K562 (cell line): ENCODE measurements around the gene FAM180B. TPM values are rescaled to one million over a fixed set of nuclear protein-coding genes. Genes with fewer than 3 reads are reported as not detected.

Source experiments
- BCL6 ChIP-seq: fragments of 250-450 bp; sonication (Bioruptor Pico); IDR thresholded peaks from 2 replicates; pipeline ENCODE4 v1.4.0; 2020
- CBFA2T3 ChIP-seq: fragments of 450-650 bp; IDR thresholded peaks from 2 replicates; pipeline ENCODE4 v1.6.1; 2017
- CBX2 ChIP-seq: fragments of 200-600 bp; sonication (generic); IDR thresholded peaks from one replicate; pipeline ENCODE4 v1.6.1; 2012; ENCODE audit warnings: mild to moderate bottlenecking, low read length, inconsistent platforms; ENCODE audit not compliant: insufficient read depth, poor library complexity, severe bottlenecking
- DDX20 ChIP-seq: fragments of 450-650 bp; IDR thresholded peaks from 2 replicates; pipeline ENCODE4 v1.6.1; 2016; ENCODE audit warnings: missing genetic modification characterization, low read depth, mild to moderate bottlenecking, missing compliant biosample characterization, moderate library complexity
- E2F3 ChIP-seq: fragments of 250-450 bp; sonication (Bioruptor Pico); IDR thresholded peaks from 2 replicates; pipeline ENCODE4 v1.4.0; 2020; ENCODE audit warnings: mild to moderate bottlenecking
- E4F1 ChIP-seq: fragments of 250-450 bp; sonication (Bioruptor Pico); IDR thresholded peaks from 2 replicates; pipeline ENCODE4 v1.5.0; 2021; ENCODE audit warnings: mild to moderate bottlenecking, borderline replicate concordance
- ESRRA ChIP-seq: fragments of 450-650 bp; IDR thresholded peaks from 2 replicates; pipeline ENCODE4 v1.6.1; 2014; ENCODE audit warnings: low read depth, mild to moderate bottlenecking, moderate library complexity, borderline replicate concordance
- FOXK1 ChIP-seq: sonication (generic); formaldehyde crosslinking; IDR thresholded peaks from 2 replicates; pipeline ENCODE4 v1.8.0; 2022; ENCODE audit warnings: missing genetic modification reagents, mild to moderate bottlenecking, borderline replicate concordance
- JUNB ChIP-seq: fragments of 450-650 bp; formaldehyde crosslinking; conservative IDR thresholded peaks from 2 replicates; pipeline ENCODE4 v1.4.0; 2020; ENCODE audit warnings: mild to moderate bottlenecking
- MITF ChIP-seq: IDR thresholded peaks from 2 replicates; pipeline ENCODE4 v1.6.1; 2014; ENCODE audit warnings: antibody characterized with exemption
- MYNN ChIP-seq, 2 experiments: sonication (generic); formaldehyde crosslinking in 1 of 2; IDR thresholded peaks; 2 replicates each; pipeline versions ENCODE4 v1.5.0 to v1.6.1; 2016 to 2020; ENCODE audit warnings: antibody characterized with exemption in 1 of 2, missing genetic modification reagents in 1 of 2
- NFE2L1 ChIP-seq: fragments of 450-650 bp; IDR thresholded peaks from 2 replicates; pipeline ENCODE4 v1.6.1; 2016; ENCODE audit warnings: missing genetic modification characterization, low read depth, mild to moderate bottlenecking, missing compliant biosample characterization, moderate library complexity, borderline replicate concordance
- NR0B1 ChIP-seq: fragments of 450-650 bp; IDR thresholded peaks from one replicate; pipeline ENCODE4 v1.6.1; 2018; ENCODE audit warnings: mild to moderate bottlenecking, moderate library complexity; ENCODE audit not compliant: partially characterized antibody
- XRCC4 ChIP-seq: IDR thresholded peaks from one replicate; pipeline ENCODE4 v1.6.1; 2011; ENCODE audit not compliant: insufficient read depth, insufficient read length; ENCODE audit errors: extremely low read depth
- ZBED1 ChIP-seq: IDR thresholded peaks from 2 replicates; pipeline ENCODE4 v1.6.1; 2014
- ZNF280A ChIP-seq: fragments of 450-650 bp; IDR thresholded peaks from 2 replicates; pipeline ENCODE4 v1.6.1; 2018; ENCODE audit warnings: mild to moderate bottlenecking, low read depth; ENCODE audit not compliant: partially characterized antibody
- ZNF445 ChIP-seq: fragments of 250-450 bp; sonication (Bioruptor Pico); IDR thresholded peaks from 2 replicates; pipeline ENCODE4 v1.4.0; 2020; ENCODE audit warnings: low read depth, mild to moderate bottlenecking, moderate library complexity
- ZNF551 ChIP-seq: fragments of 250-450 bp; sonication (Bioruptor Pico); IDR thresholded peaks from 2 replicates; pipeline ENCODE4 v1.5.0; 2021; ENCODE audit warnings: mild to moderate bottlenecking, moderate library complexity
- ZNF584 ChIP-seq: fragments of 200-800 bp; sonication (Bioruptor generic); IDR thresholded peaks from 2 replicates; pipeline ENCODE4 v1.6.1; 2016; ENCODE audit warnings: low read depth, mild to moderate bottlenecking, missing genetic modification characterization, missing compliant biosample characterization
- ZSCAN32 ChIP-seq: fragments of 450-650 bp; formaldehyde crosslinking; IDR thresholded peaks from 2 replicates; pipeline ENCODE4 v1.4.0; 2020; ENCODE audit warnings: mild to moderate bottlenecking, moderate library complexity
- polyA plus RNA-seq, 8 experiments: library from polyadenylated mRNA; depleted of rRNA in 4 of 8; stranded (reverse) in 5 of 8; unstranded in 3 of 8; fragments of >200 nt; fragmentation: Nextera tagmentation in 2 of 8; fragmentation: Illumina TruSeq in 1 of 8; extraction: Ambion mirVana in 2 of 8; extraction: Trizol in 1 of 8; gene quantifications; 2 replicates each; pipeline versions ENCODE4 v1.2.1 to v1.2.3, GENCODE V29; 2011 to 2014; ENCODE audit warnings: inconsistent platforms in 1 of 8, missing spikeins in 1 of 8
- total RNA-seq, 7 experiments: library from RNA; depleted of rRNA in 6 of 7; stranded (reverse); fragments of >200 nt in 6 of 7; fragmentation: Illumina TruSeq in 2 of 7; extraction: Trizol in 2 of 7; gene quantifications; 2 replicates each; pipeline versions ENCODE4 v1.2.1 to v1.2.3, GENCODE V29; 2011 to 2021; ENCODE audit warnings: low replicate concordance in 1 of 7

Gene FAM180B
- total and polyA plus RNA-seq, 9 of the 15 experiments (the other 6 are each of a cell fraction or from before 2014, with no cell fraction given) = 0.05 to 0.14 TPM; not detected in 7

- TF ChIP-seq ZNF445 (CRISPR knock-in tag) = no peak
- no peak for TF ChIP-seq E4F1
- no peak for TF ChIP-seq CBX2
- TF ChIP-seq MITF = 0 out of 2 replicates have a peak, but pooled peaks have one; percentile 7
- TF ChIP-seq FOXK1 (CRISPR knock-in tag) = peak; percentile 24; the same call in 1 of the 2 replicates
- peak; percentile 79 for TF ChIP-seq ZBED1
- TF ChIP-seq BCL6 (CRISPR knock-in tag) = no peak
- 0 out of 2 replicates have a peak, but pooled peaks have one; percentile 22 for TF ChIP-seq E2F3 (CRISPR knock-in tag)
- TF ChIP-seq ZNF551 = no peak
- no peak for TF ChIP-seq ZSCAN32
- no peak for TF ChIP-seq NFE2L1 (tag)
- peak; percentile 100 for TF ChIP-seq MYNN (IDR thresholded peaks at IDR 0.05)
- peak; percentile 82 for TF ChIP-seq MYNN (CRISPR knock-in tag; IDR thresholded peaks at IDR 0.05)
- TF ChIP-seq XRCC4 = no peak
- TF ChIP-seq ZNF280A = no peak
- TF ChIP-seq DDX20 = no peak
- TF ChIP-seq JUNB (CRISPR knock-in tag) = no peak
- TF ChIP-seq NR0B1 = no peak
- TF ChIP-seq ZNF584 (CRISPR knock-in tag) = no peak
- no peak; the same call in 1 of the 2 replicates for TF ChIP-seq CBFA2T3
- peak; percentile 99 for TF ChIP-seq ESRRA
Observed at GRCh38 chr11:47578524-47579494, 7.7 kb upstream of the FAM180B start, which contains the start of the genes KBTBD4 and NDUFS3 (continued).
